GM18498 (cell line): ENCODE data around the gene PDRG1.

Source experiments
- ATAC-seq: cut with Tn5 transposase; IDR thresholded peaks from one replicate; pipeline ENCODE4 v1.9.1; 2021; ENCODE audit warnings: mild to moderate bottlenecking, moderate library complexity; ENCODE audit not compliant: unreplicated experiment

The PDRG1 gene

DNA sequence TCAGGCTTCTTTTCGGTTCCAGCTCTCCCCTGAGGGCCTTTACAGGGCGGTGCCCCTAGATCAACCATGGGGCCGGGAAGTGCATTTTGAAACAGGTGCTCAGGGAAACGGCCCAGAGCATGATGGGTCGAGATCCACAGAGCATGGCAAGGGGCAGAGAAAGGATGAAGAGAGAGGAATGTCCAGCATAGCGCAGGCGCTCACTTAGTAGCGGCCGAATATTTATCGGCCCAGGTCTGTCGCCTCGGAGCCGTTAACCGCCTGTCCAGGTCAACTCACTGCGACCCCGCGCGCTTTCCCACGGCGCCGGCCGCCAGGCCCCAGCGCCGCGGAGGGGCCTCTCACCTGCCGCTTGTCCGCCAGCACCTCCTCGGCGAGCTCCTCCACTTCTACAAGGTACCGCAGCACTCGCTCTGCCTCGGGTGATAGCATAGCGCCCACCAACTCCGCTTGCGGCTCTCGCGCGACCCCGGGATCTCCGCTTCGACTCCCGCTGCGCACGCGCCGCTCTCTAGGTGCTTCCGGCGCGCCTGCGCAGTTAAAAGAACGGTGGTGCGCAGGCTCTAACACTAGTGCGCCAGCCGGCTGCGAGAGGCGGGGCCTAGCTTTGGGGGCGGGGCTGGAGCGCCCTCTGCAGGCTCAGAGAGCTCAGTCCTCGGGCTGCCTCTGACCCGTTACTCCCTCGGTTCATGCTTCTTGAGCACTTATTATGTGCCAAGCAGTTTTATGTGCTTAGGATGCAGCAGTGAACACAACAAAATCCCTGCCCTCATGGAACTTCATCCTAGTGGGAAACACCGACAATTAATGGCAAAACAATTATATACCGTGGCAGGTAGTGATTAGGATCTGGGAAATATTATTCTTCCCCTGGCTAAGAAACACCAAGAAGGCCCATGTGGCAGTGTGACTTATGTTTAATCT lies at the start of gene PDRG1:
Gene PDRG1, minus strand, starts transcription at position 517 of the 924 bp plus-strand sequence. Its CDS starts 85 bp downstream, at position 432.
- ATAC-seq: peak; percentile 93

DNA sequence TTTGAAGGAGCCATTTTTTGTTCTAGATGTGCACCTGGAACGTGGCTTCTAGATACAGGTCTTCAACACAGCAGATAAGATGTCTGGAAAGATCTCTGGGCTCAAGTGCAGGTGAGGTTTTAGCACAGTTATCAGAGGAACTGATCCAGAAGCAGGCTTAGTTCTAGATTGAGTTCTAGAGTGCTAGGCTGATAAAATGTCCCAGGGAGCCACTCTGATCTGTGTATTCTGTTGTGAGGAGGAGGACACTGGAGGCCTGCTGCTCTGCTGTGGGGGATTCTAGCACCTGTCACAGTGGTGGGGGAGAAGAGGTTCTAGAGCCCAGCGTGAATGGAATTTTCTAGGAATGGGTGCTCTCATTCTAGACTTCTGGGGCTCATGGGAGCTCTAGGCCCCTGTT lies 46.4 kb upstream of the PDRG1 start:
- ATAC-seq: no peak

DNA sequence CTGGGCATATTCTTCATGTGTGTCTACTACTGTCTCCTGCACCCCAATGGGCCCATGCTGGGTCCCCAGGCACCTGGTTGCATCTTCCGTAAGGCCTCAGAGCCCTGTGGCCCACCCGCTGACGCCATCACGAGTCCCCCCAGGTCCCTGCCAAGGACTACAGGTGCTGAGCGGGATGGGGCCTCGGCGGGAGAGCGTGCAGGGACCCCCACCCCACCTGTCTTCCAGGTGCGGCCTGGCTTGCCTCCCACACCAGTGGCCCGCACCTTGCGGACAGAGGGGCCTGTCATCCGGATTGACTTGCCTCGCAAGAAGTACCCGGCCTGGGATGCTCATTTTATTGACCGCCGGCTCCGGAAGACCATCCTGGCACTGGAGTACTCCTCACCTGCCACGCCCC lies 45.1 kb upstream of the PDRG1 start:
- ATAC-seq: no peak

DNA sequence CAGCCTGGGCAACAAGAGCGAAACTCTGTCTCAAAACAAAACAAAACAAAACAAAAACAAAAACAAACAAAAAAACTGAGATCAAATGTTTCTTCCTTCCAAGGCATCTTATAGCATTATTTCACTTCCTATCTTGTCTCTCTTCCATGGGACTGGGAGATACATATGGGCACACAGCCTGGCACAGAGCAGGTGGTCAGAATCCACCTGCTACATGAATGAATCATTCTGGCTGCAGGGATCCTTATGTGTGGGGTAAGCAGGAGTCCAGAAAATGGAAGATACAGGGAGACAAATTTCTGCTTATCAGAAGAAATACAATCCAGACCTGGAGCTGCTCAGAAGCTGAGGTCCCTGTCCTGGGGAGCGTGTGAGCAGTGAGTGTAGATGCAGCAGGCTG lies 40.2 kb upstream of the PDRG1 start:
- ATAC-seq: no peak

DNA sequence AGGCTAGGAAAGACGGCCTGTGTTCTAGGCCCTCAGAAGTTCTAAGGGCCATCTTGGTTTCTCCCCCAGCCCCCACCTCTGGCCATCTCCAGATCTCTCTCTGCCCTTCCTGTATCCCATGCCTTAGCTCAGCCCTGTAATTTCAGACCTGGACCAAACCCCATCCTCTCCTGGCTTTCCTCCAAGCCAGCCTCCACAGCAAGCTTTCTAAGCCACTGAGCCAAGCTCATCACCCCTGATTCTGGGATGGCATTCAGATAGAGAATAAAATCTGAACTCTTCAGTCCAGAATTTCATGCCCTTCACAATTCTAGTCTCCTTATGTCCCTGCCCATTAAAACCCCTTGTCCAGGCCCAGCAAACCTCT lies 39.5 kb upstream of the PDRG1 start:
- ATAC-seq: no peak

DNA sequence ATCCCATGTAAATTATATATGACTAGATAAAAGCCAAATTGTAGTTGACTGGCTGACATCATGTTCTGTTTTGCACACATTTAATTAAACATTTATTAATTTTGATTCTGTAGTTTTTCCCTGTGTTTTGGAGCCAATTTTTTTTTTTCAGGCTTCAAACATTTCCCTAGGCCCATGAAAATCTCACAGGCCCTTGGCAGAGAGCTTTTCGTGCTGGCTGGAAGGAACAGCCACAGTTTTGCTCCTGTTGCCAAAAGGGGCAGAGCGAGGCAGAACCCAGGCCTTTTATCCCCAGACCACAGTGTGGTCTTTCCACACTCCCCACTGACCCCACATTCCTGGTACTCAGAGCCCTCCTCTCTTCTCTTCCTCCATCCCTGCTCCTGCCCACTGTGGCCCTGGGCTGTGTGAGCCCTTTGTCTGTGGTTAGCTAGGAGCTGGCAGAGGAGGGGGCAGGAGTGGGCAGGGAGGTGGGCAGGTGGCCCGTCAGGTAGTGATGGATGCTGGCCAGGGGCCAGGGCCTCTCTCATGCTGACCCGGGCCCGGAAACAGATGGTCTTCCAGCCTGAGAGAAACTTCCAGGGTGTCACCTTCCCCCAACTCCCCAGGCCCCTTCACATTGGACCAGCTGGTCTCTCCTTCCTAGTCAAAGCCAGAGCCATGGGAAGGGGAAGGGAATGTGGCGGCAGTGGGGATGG lies 38.9 kb upstream of the PDRG1 start:
- ATAC-seq: no peak

DNA sequence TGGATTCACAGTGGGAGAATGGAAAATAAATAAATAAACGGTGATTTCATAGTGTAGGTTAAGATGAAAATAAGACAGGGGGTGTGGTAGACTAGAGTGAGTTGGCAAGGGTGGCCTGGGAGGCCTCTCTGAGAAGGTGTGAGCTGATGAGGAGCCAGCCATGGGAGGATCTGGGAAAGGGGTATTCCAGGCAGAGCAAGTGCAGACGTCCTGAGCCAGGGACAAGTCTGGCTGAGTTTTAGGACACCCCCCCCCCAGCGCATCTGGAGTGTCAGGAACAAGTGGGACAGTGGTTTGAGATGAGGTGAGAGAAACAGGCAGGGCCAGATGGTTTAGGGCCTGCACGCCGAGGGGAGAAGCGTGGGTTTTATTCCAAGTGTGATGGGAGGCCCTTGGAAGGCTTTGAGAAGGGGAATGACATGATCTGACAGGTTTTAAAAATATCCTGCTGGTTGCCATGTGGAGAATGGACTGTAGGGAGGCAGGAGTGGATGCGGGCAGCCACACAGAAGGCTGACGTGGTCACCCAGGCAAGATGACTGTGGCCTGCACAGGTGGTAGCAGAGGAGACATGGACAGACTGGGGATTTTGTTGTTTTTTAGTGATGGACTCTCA lies 37.3 kb upstream of the PDRG1 start:
- ATAC-seq: no peak

DNA sequence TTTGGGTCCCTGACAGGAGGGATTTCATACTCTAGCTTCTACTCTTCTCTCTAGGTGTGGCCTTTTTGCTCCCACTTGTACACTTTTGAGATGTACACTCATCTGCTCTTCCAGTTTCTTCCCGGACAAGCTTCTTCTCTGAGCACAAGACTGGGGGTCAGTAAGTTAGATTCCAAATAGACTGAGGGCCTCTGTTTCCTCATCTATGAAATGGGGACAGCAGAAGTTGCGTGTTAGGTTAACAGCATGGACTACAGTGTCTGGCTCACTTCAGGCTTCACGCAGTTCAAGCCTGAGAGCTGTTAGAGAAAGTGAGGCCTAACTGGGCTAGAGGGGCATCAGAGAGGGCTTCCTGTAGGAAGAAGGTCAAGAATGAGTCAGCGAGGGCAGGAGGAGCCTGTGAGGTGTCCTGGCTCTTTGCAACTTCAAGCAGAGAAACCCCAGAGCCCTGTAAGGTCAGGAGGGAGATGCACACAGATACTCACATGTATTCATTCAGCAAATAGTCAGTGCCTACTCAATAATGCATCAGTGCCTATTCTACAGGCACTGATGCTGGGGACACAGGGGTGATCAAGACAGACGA lies 36.7 kb upstream of the PDRG1 start:
- ATAC-seq: no peak

DNA sequence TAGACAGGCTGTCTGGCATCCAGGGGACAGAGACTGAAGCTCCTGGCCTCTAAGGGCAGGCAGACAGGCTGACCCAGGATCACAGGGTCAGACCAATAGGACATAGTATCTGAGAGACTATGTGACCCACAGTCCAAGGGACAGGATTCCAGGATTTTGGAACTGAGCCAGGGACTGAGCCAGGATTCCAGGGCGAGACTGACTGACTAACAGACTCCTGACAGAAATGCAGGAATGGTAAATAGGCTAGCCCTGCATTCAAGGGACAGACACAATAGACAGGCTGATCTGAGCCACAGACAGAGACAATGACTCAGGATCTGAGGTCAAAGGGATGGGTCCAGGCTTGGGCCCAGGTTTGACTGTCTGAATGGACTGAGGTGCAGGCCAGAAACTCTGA lies 35.9 kb upstream of the PDRG1 start:
- no peak for ATAC-seq

DNA sequence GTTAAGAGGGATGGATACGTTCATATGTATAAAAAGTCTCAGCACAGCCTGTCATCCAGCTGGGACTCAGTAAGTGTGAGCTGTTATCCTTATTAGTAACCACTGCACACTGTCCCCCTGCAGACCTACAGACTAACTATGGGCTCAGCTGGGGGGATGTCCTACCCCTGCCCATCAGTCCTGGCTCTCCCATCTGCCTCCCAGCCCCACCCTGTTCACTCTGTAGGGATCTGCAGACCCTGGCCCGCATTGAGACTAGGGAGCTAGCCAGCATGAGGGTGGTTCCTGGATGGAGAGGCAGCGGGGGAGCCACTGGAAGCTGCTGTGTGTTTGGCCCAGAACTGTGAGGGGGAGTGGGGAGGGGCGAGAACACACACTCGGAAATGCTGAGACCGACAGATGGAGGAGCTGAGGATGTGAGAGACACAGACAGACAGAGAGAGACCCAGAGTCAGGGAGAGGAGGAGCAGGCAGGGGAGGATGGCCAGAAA lies 33.2 kb upstream of the PDRG1 start:
- ATAC-seq: no peak

DNA sequence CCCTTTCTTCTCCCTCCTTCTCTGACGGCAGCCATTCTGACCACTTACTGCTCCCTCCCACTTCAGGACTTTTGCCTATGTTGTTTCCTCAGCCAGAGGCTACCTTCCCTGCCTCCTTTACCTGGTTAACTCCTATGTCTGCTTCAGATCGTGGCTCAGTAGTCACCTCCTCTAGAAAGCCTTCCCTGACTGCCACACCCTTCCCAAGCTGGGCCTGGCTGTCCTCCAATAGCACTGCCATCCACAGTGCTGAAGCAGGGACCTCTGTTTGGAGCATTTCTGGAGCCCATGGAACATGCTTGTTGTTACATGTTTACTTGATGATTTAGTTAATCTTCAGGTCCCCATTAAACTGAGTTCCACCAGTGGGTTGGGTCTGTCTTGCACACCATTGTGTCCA lies 29.9 kb upstream of the PDRG1 start:
- no peak for ATAC-seq

DNA sequence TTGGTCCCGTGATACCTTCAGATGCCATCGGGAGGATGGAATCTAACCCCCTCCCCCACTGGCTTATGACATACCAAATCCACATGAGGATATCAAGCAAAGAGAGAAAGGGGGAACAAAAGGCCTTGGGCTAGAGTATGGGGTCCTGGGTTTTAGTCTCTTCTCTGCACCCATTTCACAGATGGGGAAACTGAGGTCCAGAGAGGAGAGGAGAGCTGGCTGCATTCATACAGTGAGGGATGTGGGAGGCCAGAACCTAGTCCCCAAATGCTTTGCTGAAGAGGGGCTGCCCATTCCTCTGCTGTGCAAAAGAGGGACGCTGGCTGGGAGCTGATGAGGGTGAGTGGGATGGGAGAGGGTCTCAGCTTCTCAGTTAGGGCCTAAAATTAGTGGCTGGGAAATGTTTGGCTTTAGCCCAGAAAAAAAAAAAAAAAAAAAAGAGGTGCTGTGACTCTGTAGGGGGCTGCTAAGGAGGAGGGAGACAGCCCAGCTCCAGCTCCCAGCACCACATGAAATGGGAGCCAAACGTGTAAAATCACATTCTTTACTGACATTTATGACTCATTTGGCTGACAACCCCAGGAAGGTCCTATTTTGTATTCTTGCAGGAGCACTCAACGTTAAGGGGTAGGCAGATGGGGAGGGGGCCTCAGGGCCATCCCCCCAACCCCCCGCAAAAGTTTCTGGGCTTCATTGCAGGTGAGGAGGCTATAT lies 28.0 kb upstream of the PDRG1 start:
- ATAC-seq: no peak

DNA sequence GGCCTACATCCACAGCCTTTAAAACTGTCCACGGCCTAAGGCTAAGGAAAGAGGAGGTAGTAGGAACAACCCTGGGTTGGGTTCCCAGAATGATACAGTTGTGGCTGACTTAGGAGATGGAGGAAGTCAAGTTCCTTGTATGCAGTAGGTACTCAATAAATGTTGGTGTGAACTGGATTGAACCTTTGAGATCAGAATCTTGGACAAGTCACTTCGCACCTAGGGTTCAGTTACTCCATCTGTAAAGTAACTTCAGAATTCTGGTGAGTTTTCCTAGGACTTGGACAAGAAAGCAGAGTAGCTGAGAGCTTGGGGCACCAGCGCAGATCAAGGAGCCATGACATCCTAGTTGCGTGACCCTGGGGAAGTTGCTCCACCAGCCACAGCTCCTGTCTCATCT lies 25.2 kb upstream of the PDRG1 start:
- no peak for ATAC-seq

DNA sequence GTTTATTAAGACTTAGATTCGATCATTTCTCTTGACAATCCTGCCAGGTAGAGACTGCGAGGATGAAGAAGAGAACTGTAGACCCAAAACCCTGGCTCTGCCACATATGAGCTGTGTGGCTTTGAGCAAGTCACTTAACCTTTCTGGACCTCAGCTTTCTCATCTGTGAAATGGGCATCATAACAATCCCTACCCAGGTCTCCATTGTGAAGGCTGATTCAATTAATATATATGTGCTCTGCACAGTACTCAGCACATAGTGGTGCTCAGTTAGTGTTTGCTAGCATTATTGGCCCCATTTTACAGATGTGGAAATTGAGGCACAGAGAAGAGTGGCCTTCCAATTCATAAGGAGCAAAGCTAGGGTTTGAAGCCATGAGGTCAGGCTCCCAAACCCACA lies 24.0 kb upstream of the PDRG1 start:
- ATAC-seq: no peak

DNA sequence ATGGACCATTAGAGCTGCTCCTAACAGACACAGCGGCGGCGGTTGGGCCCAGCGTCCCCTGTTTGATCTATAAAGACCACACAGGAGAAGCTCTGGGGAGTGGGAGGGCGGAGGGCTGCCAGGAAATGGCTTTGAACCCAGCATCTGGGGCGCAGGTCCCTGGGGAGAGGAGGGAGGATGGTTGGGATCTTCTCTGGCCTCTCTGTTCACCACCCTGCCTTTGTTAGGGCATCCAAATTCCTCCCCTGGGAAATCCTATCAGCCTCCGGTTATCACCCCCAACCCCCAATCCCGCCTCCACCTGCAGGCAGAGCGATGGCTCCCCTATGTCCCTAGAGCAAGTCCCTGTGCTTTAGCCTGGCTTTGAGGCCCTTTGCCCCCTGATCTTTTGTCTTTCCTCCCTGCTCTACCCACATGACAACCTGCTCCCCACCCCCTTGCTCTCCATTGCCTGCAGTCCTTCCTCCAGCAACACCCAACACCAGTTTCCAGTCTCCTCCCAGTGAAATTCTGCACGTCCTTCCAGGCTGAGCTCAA lies 23.2 kb upstream of the PDRG1 start:
- no peak for ATAC-seq

DNA sequence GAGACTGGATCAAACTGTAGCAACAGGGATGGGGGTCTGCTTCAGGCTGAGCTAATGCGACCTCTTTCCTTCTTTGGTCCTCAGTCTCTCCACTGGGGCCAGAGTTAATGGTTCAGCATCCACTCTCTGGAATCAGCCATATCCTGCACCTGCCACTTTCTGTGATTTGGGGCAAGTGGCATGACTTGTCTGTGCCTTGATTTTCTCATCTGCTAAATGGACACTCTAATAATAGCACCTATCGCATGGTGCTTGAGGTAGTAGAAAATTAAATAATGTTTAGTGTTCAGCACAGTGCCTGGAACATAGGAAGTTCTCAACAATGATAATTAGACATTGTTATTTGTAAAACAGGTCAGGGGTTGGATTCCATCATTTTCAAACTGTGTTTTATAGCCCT lies 22.4 kb upstream of the PDRG1 start:
- ATAC-seq: no peak

DNA sequence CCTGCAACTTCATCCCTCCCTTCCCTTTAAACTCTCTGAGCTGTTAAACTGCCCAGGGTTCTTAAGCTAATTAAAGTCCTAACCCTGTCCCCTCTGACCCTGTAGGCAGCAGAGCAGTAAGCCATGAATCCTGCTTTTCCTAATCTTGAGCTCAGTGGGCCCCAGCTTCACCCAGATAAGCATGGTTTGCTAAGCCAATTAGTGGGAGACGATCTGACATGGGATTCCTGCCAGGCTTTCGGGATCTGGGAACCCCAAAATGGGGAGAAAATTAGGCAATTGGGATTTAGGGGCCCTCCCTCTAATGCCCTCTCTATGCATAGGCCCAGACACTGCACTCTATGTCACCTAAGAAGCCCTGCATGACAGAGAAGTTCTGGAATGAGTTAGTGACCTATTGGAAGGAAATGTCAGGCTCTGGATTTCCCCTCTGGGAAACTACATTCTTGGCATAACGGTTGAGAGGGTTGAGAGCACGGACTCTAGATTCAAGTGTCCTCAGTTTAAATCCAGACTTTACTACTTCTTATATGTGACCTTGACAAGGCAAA lies 20.7 kb upstream of the PDRG1 start:
- ATAC-seq: no peak

DNA sequence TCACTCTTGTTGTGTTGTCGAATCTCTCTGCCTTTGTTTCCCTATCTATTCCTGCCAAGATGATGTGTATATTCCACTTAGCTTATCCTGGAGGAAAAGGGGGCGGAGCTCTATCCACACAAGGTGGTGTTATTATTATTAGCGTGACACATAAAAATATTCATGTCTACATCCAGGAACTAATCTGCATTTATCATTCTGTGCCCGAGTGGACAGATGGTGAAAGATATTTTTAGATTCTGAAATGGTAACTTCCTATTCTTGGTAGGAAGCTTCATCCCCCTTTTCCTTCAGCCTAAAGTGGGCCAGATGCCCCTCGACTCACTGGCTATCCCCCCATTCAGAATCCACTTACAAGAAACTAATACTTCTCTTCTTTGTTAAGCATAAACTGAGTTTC lies 18.1 kb upstream of the PDRG1 start:
- no peak for ATAC-seq

DNA sequence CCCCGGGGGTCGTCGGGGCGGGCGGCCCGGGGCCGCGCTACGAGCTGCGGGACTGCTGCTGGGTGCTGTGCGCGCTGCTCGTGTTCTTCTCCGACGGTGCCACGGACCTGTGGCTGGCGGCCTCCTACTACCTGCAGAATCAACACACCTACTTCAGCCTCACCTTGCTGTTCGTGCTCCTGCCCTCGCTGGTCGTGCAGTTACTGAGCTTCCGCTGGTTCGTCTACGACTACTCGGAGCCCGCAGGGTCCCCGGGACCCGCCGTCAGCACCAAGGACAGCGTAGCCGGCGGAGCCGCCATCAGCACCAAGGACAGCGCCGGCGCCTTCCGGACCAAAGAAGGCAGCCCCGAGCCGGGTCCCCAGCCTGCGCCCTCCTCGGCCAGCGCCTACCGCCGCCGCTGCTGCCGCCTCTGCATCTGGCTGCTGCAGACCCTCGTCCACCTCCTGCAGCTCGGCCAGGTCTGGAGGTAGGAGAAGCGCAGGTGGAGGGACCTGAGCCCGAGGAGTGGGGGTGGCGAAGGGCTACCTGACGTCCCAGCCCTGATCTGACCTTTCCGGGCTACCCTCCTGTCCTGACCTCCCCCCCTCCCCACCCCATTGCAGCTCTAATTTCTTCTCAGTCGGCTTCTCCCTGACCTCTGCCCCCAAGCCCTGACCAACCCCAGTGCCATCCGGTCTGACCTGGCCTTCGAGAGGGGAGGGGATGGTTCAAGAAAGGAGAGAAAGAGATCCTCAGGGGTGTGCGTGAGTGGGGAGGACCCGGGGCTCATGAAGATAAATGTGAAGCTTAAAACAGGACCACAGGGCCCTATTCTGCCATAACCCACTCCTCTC lies 16.7 kb upstream of the PDRG1 start:
- peak; percentile 61 for ATAC-seq
